WI38 (cell line): Measurements from ENCODE around the gene TRIM42.

Experiments
- H3K4me3 ChIP-seq: 2 replicates; pipeline ENCODE4 v1.5.1; 2011; ENCODE audit warnings: low read depth, mild to moderate bottlenecking, control low read depth, low read length
- TF ChIP-seq, protein P1 (sequence below): IDR thresholded peaks from 2 replicates; pipeline ENCODE4 v1.5.1; 2012; ENCODE audit warnings: low read depth, mild to moderate bottlenecking, control low read depth, low read length

The TRIM42 gene

DNA sequence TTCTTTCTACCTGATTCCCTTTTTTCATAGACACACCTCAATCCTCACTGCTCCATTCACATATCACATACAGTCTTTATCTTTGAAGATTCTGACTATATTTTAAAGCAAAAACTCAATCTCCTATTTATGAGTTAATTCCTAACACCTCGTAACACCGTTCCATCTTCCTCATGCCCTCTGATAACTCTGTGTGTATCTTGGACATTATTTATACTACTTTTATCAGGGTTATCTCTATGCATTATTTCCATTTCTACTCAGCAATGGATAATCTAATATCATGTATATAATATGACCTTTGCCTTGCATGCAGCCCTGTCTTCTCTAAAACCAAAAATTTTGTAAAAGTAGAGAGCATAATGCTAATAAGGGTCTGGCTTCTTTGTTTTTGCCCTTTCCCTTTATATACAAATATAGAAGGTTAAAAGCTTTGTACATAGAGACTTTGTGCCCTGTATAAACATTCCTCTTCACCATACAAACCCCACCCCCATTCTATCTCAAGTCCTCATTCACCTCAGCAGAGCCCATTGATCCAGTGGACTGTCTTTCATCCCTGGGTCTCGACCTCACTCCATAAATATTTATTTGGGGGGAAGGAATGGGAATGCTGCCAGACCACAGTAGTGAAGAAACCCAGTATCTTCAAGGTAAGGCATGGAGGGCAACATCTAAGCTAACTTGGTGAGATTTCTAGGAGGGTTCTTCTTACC lies 21.8 kb downstream of the TRIM42 start:
- TF ChIP-seq, protein P1, sequence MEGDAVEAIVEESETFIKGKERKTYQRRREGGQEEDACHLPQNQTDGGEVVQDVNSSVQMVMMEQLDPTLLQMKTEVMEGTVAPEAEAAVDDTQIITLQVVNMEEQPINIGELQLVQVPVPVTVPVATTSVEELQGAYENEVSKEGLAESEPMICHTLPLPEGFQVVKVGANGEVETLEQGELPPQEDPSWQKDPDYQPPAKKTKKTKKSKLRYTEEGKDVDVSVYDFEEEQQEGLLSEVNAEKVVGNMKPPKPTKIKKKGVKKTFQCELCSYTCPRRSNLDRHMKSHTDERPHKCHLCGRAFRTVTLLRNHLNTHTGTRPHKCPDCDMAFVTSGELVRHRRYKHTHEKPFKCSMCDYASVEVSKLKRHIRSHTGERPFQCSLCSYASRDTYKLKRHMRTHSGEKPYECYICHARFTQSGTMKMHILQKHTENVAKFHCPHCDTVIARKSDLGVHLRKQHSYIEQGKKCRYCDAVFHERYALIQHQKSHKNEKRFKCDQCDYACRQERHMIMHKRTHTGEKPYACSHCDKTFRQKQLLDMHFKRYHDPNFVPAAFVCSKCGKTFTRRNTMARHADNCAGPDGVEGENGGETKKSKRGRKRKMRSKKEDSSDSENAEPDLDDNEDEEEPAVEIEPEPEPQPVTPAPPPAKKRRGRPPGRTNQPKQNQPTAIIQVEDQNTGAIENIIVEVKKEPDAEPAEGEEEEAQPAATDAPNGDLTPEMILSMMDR: no peak
- H3K4me3 ChIP-seq: no peak overlapping the region

DNA sequence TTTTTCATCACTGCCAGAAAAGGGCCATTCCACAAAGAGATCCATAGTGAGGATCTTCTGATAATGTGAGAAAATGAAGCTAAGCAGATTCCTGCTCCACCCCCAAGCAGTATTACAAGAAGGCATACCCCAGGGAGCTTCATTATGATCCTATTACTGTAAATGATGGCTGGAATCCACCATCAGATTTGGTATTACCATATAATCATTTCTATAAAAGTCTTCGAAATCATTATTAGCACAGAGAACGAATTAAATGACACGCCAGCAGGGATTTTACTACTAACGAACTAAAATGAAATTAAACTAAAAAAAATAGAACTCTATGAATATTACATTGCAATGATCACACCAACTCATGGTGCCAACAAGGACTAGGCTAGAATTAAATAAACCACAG lies 24.4 kb downstream of the TRIM42 start:
- TF ChIP-seq, protein P1: no peak
- no peak overlapping the region for H3K4me3 ChIP-seq

DNA sequence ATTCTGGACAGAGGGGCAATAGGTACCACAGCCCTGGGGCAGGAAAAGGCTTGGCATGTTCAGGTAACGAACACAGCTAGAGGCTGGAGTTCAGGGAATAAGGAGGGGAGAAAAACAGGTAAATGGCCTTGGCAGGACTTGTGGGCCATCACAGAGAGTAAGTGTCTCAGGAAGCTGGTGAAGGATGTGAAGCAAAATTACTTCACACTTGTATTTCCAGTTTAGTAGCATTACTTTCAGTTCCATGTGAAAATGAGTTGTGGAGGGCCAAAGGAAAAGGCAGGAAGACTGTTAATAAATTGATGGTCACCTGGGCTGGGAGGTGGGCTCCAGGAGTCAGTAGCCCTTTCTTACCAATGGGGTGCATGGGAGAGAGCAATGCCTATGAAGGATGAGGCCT lies 25.6 kb downstream of the TRIM42 start:
- H3K4me3 ChIP-seq: no peak overlapping the region
- TF ChIP-seq, protein P1: no peak

DNA sequence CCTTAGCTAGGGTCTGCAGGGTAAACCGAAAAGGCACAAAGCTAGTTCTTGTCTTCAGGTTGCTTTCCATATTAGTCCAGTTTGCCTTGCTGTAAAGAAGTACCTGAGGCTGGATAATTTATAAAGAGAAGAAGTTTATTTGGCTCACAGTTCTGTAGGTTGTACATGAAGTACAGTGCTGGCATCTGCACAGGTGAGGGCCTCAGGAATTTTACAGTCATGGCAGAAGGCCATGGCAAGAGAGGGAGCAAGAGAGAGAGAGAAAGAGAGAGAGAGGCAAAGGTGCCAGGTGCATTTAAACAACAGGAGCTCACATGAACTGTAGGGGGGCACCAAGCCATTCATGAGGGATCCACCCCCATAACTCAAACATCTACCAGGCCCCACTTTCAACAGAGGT lies 26.9 kb downstream of the TRIM42 start:
- H3K4me3 ChIP-seq: no peak overlapping the region
- TF ChIP-seq, protein P1: no peak

DNA sequence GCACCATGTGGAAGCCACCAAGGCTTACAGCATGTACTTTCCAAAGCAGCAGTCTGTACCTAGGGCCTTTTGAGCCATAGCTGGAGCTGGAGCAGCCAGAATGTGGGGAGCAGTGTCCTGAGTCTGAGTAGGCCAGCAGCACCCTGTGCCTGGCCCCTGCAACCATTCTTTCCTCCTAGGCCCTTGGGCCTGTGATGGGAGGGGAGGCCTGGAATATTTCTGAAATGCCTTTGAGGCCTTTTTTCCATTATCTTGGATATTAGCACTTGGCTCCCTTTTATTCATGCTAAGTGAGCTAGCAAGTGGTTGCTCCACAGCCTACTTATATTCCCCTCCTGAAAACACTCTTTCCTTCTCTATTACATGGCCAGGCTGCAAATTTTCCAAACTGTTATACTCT lies 28.1 kb downstream of the TRIM42 start:
- H3K4me3 ChIP-seq: no peak overlapping the region
- TF ChIP-seq, protein P1: no peak

DNA sequence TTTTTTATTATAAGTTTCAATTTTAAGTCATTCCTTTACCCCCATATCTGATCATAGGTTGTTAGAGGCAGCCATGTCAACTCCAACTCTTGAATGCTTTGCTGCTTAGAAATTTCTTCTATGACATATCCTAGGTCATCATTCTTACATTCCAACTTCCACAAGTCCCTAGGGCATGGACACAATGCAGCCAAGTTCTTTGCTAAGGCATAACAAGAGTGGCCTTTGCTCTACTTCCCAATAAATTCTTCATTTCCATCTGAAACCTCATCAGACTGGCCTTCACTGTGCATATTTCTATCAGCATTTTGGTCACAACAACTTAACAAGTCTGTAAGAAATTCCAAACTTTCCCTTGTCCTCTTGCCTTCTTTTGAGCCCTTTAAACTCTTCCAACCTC lies 28.5 kb downstream of the TRIM42 start:
- TF ChIP-seq, protein P1: no peak
- H3K4me3 ChIP-seq: no peak overlapping the region

DNA sequence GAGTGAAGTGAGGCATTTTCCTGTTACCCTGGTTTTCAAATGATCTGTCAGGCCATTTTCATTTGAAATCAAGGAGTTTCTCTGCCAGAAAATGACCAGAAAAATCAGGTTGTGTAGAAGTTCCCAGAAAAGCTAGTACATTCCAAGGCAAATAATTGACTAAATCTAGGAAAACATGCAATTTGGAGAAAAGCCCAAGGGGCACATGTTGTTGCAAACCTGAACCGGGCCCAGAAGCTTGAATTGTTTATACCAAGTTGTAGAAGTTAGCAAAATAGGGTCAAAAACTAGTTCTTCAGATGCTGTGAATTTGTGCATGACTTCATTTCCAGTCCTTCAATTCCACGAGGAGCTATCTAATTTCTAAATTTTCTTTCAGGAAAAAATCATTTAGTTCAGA lies 31.0 kb downstream of the TRIM42 start:
- H3K4me3 ChIP-seq: no peak overlapping the region
- TF ChIP-seq, protein P1: no peak
